HG03342 (cell line): ENCODE results near the gene PTPRK.

Source experiments
- ATAC-seq: cut with Tn5 transposase; IDR thresholded peaks from one replicate; pipeline ENCODE4 v1.9.1; 2021; ENCODE audit warnings: mild to moderate bottlenecking, moderate library complexity; ENCODE audit not compliant: unreplicated experiment

PTPRK gene

GRCh38 chr6:128520436-128521281 lies at the start of gene PTPRK:
Gene PTPRK, minus strand, starts transcription at chr6:128520599. Its CDS starts 241 bp downstream, at chr6:128520358.
- ATAC-seq: peak; percentile 93

GRCh38 chr6:128567029-128567428 lies 46.6 kb upstream of the PTPRK start:
- ATAC-seq: no peak

DNA sequence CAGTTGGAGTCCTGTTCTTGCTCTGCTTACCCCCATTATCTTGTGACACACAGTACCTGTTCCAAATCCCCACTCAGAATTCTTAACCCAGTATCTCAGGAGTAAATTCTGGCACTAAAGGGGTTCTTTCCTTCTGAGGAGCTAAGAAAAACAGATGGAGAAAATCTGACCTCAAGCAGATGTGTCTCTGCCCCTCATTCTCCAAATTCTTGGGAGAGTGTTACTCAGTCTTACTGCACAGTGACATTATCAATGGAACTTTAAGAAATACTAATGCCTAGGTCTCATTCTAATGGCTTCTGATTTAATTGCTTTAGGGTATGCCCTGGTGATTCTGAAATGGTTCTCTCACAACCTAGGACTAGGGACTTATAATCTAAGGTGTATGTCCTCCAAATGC lies 40.6 kb upstream of the PTPRK start:
- ATAC-seq: no peak

DNA sequence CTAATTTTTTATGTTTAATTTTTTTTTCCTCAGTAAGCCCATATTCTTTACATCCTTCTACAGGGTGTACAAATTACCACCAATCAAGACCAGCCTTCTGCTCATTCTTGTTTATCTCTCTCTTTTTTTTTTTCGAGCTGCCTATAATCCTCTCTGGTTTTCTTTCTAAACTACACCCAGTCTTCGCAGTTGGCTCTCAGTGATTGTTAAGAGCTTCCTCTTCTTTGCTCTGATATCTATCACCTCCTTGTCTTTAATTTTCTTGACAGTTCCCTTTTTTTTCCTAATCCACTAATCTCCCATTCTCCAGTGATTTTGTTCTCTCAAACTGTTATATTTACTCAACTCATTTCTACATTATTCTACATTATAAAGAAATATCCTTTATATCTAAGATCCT lies 38.5 kb upstream of the PTPRK start:
- no peak for ATAC-seq

- peak; percentile 66 for ATAC-seq
Measured at GRCh38 chr6:128558021-128558420, 37.6 kb upstream of the PTPRK start.

- ATAC-seq: no peak
Measured at GRCh38 chr6:128557081-128557480, 36.7 kb upstream of the PTPRK start.

GRCh38 chr6:128554302-128554701 lies 33.9 kb upstream of the PTPRK start:
- no peak for ATAC-seq

- no peak for ATAC-seq
Measured at GRCh38 chr6:128541261-128541660, 20.9 kb upstream of the PTPRK start.

DNA sequence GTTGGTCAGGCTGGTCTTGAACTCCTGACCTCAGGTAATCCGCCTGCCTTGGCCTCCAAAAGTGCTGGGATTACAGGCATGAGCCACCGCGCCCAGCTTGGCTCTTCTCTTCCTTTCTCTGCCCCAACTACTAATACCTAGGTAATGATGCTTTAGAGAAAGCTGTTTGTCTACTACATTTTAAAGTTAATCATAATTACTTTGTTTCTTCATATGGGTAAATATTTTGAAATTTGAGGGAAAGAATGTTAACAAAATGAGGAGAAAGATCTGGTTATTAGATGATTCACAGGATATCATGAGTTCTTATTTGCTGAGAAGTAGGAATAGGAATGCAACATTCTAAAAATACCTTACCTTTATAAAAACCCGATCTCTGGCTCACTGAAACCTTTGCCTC lies 18.4 kb upstream of the PTPRK start:
- no peak for ATAC-seq

DNA sequence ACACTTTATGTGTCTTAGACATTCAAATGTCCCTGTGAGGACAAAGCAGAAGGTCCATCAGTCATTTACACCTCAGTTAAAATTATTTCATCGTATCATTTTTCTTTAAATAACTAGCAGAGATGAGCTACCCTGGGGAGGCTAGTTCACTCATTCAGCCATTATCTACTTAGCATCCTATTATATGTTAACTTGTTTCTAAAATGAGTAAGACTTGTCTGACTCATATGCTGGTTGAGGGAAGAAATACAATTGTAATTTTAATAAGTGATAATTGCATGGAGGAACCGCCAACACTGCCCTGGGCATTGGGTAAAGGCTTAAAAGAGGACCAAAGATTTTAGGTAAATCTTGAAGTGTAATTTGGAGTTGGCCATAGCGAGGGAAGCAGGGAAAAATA lies 12.4 kb upstream of the PTPRK start:
- ATAC-seq: no peak

DNA sequence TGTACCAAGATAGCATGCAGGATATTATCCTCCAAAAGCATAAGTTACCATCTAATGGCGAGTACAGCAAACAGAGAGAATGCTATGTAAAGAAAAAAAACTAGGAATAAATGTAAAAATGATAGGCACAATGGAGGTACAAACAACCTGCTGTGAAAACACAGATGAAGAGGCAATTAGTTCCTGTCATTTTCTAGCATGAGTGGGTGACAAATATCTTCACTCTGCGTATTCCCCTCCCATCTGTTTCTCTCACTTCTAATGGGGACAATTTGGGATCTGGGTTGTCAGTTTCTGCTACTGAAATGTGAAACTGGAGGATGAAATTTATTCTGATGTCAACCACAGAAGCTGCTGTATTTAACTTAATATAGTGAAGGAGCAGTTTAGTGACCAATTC lies 11.7 kb upstream of the PTPRK start:
- no peak for ATAC-seq

DNA sequence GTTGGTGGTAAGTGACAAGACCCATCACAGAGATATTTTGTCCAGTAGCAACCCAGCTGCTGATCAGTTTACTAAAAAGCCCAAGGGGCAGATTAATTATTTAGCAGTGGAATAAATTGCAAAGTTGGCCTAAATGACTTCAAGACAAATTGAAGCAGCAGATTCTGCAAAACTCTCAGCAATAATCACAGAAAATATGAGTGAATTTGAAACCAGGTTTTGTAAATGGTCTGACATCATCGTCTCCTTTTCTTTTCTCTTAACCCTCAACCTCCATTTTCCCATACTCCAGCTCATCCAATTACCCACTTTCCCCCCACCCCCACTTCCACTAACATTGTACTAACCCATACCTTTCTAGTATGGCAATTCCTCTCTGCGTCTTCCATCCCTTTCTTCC lies 11.3 kb upstream of the PTPRK start:
- no peak for ATAC-seq

GRCh38 chr6:128528241-128528640 lies 7.8 kb upstream of the PTPRK start:
- no peak for ATAC-seq

GRCh38 chr6:128527375-128527774 lies 7.0 kb upstream of the PTPRK start:
- ATAC-seq: no peak

- no peak for ATAC-seq
Measured at GRCh38 chr6:128526152-128526914, 5.9 kb upstream of the PTPRK start.

- no peak for ATAC-seq
Measured at GRCh38 chr6:128525406-128525805, 5.0 kb upstream of the PTPRK start.

GRCh38 chr6:128521282-128521632 lies 858 bp upstream of the PTPRK start:
- ATAC-seq: no peak

GRCh38 chr6:128519931-128520435 lies 416 bp downstream of the PTPRK start:
- ATAC-seq: peak; percentile 22

GRCh38 chr6:128519132-128519930 lies 1.1 kb downstream of the PTPRK start:
- no peak for ATAC-seq

DNA sequence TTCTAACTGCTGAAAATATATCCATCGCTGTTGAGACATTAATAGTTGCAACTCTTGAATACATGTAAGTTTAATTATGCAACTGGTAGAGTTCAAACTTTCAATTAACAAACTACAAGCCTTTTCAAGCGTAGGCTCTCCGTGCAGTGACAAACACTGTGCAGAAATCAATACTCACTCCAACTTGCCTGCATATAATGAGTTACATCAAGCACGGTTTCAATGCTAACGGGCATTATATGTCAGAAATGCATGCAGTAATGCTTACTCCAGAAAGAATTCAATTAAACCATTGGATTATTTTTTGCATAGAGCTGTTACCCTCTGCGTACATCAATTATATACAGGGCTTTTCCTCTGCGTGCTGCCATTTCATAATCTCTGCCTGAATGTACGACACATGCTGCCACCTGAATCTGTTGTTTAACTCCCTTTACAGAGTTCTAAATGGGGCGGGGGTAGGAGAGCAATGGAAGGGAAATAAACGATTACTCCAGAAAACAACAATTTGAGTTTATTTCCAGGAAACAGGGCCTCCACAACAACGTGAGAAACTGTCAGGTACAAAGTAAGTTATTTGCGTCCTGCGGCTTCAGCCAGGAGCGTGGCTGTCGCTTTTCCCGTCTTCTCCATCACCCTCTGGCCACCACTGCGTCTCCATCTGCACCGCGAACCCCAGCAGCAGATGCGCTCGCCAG lies 1.8 kb downstream of the PTPRK start:
- ATAC-seq: no peak

DNA sequence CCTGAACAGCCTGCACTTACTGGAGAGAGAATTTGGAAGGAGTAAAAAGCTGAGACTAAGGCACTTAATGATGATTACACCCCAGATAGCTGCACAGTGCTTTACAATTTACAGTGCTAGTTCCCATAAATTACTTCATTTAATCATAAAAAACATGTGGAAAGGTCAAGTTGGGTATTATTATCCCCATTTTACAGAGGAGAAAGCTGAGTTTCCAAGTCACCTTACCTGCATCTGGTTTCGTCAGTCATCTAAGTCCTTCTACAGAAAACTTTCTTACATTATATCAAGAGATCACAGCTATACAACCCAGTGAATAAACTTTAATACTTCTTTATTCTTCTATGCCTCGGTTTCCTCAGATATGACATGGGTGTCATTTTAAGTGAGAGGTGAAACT lies 3.3 kb downstream of the PTPRK start:
- ATAC-seq: no peak
